H9 (cell line): ENCODE measurements around the gene TMEM204. TPM values are rescaled to one million over a fixed set of nuclear protein-coding genes. Genes with fewer than 3 reads are reported as not detected.

ENCODE experiments used
- DNase-seq: peaks from one replicate; pipeline ENCODE4 v3.0.0-alpha.2; 2017
- H2AFZ ChIP-seq: one replicate; pipeline ENCODE4 v1.6.1; 2013; ENCODE audit warnings: mild to moderate bottlenecking, low read length, control low read depth, moderate library complexity
- H2AK5ac ChIP-seq: 2 replicates; pipeline ENCODE4 v1.6.1; 2013; ENCODE audit warnings: low read length, control low read depth, mixed read lengths; ENCODE audit not compliant: insufficient read length
- H2BK120ac ChIP-seq: one replicate; pipeline ENCODE4 v1.6.1; 2013; ENCODE audit warnings: low read depth, mild to moderate bottlenecking, low read length, control low read depth, inconsistent platforms; ENCODE audit not compliant: poor library complexity, severe bottlenecking
- H2BK12ac ChIP-seq: 2 replicates; pipeline ENCODE4 v1.6.1; 2013; ENCODE audit warnings: low read length, control low read depth, mixed read lengths, low read depth; ENCODE audit not compliant: insufficient read length
- H2BK15ac ChIP-seq: 2 replicates; pipeline ENCODE4 v1.6.1; 2013; ENCODE audit warnings: low read depth, low read length, control low read depth
- H2BK20ac ChIP-seq: one replicate; pipeline ENCODE4 v1.6.1; 2013; ENCODE audit warnings: low read depth, mild to moderate bottlenecking, low read length, control low read depth, inconsistent platforms; ENCODE audit not compliant: poor library complexity, severe bottlenecking
- H2BK5ac ChIP-seq: 2 replicates; pipeline ENCODE4 v1.6.1; 2013; ENCODE audit warnings: low read length, control low read depth, mixed read lengths; ENCODE audit not compliant: insufficient read length
- H3K14ac ChIP-seq: 2 replicates; pipeline ENCODE4 v1.6.1; 2013; ENCODE audit warnings: low read length, control low read depth; ENCODE audit not compliant: insufficient read depth
- H3K18ac ChIP-seq: 2 replicates; pipeline ENCODE4 v1.6.1; 2013; ENCODE audit warnings: low read depth, mild to moderate bottlenecking, mixed read lengths, low read length, control low read depth; ENCODE audit not compliant: insufficient read length
- H3K23ac ChIP-seq: 2 replicates; pipeline ENCODE4 v1.6.1; 2013; ENCODE audit warnings: low read length, control low read depth, mixed read lengths, low read depth; ENCODE audit not compliant: insufficient read length
- H3K23me2 ChIP-seq: 2 replicates; pipeline ENCODE4 v1.6.1; 2013; ENCODE audit warnings: low read depth, mild to moderate bottlenecking, mixed read lengths, low read length, control low read depth; ENCODE audit not compliant: insufficient read length, poor library complexity, severe bottlenecking
- H3K27ac ChIP-seq: 2 replicates; pipeline ENCODE4 v1.5.1; 2013; ENCODE audit warnings: low read length, control low read depth, mixed read lengths, low read depth; ENCODE audit not compliant: insufficient read length
- H3K27me3 ChIP-seq: 2 replicates; pipeline ENCODE4 v1.6.1; 2013; ENCODE audit warnings: low read length, control low read depth, inconsistent platforms; ENCODE audit not compliant: insufficient read depth
- H3K4ac ChIP-seq: 2 replicates; pipeline ENCODE4 v1.6.1; 2013; ENCODE audit warnings: low read depth, mild to moderate bottlenecking, control low read depth, inconsistent platforms, low read length, moderate library complexity
- H3K4me1 ChIP-seq: 2 replicates; pipeline ENCODE4 v1.6.1; 2013; ENCODE audit warnings: low read length, control low read depth, inconsistent platforms; ENCODE audit not compliant: insufficient read depth
- H3K4me2 ChIP-seq: 2 replicates; pipeline ENCODE4 v1.6.1; 2013; ENCODE audit warnings: low read length, control low read depth, mixed read lengths; ENCODE audit not compliant: insufficient read length, insufficient read depth
- H3K56ac ChIP-seq: 2 replicates; pipeline ENCODE4 v1.6.1; 2013; ENCODE audit warnings: low read depth, mild to moderate bottlenecking, mixed read lengths, low read length, control low read depth; ENCODE audit not compliant: insufficient read length
- H3K79me1 ChIP-seq: 2 replicates; pipeline ENCODE4 v1.6.1; 2013; ENCODE audit warnings: low read depth, mild to moderate bottlenecking, moderate library complexity, low read length, control low read depth, inconsistent platforms; ENCODE audit not compliant: insufficient read depth, poor library complexity, severe bottlenecking
- H3K79me2 ChIP-seq: 2 replicates; pipeline ENCODE4 v1.6.1; 2013; ENCODE audit warnings: low read length, control low read depth, inconsistent platforms; ENCODE audit not compliant: insufficient read depth
- H3K9ac ChIP-seq: 2 replicates; pipeline ENCODE4 v1.6.1; 2013; ENCODE audit warnings: low read length, control low read depth, mixed read lengths; ENCODE audit not compliant: insufficient read length; ENCODE audit errors: extremely low read depth
- H3K9me3 ChIP-seq: one replicate; pipeline ENCODE4 v1.6.1; 2013; ENCODE audit warnings: low read depth, low read length, inconsistent platforms; ENCODE audit not compliant: control insufficient read depth
- H3T11ph ChIP-seq: one replicate; pipeline ENCODE4 v1.6.1; 2013; ENCODE audit warnings: mild to moderate bottlenecking, low read length, control low read depth, inconsistent platforms
- H4K20me1 ChIP-seq: one replicate; pipeline ENCODE4 v1.6.1; 2013; ENCODE audit not compliant: control insufficient read depth, insufficient read length, insufficient read depth
- H4K5ac ChIP-seq: 2 replicates; pipeline ENCODE4 v1.6.1; 2013; ENCODE audit warnings: low read depth, mild to moderate bottlenecking, mixed read lengths, low read length, control low read depth; ENCODE audit not compliant: insufficient read length
- H4K8ac ChIP-seq: replicated peaks from 2 replicates; pipeline ENCODE4 v1.6.1; 2013; ENCODE audit warnings: low read length, control low read depth, mixed read lengths, low read depth; ENCODE audit not compliant: insufficient read length
- H4K91ac ChIP-seq: 2 replicates; pipeline ENCODE4 v1.6.1; 2013; ENCODE audit warnings: low read depth, mild to moderate bottlenecking, moderate library complexity, mixed read lengths, low read length, control low read depth; ENCODE audit not compliant: insufficient read length
- H3K27ac Mint-ChIP-seq, 3 experiments: 2 replicates in 2 of 3; 3 replicates in 1 of 3; pipeline ENCODE4 v1.8.0; 2020 to 2021; ENCODE audit warnings: mixed read lengths in 3 of 3, mild to moderate bottlenecking in 1 of 3, moderate library complexity in 1 of 3
- H3K27me3 Mint-ChIP-seq: 2 replicates; pipeline ENCODE4 v1.8.0; 2021; ENCODE audit warnings: low read depth, mild to moderate bottlenecking, moderate library complexity, mixed read lengths
- H3K36me3 Mint-ChIP-seq, 3 experiments: 2 replicates in 2 of 3; 3 replicates in 1 of 3; pipeline ENCODE4 v1.8.0; 2020 to 2021; ENCODE audit warnings: low read depth in 3 of 3, mixed read lengths in 3 of 3; ENCODE audit not compliant: insufficient read depth in 1 of 3
- H3K4me1 Mint-ChIP-seq, 2 experiments: 2 replicates each; pipeline ENCODE4 v1.8.0; 2020; ENCODE audit warnings: mixed read lengths in 2 of 2
- H3K4me3 Mint-ChIP-seq, 2 experiments: 2 replicates in 1 of 2; 3 replicates in 1 of 2; pipeline ENCODE4 v1.8.0; 2020 to 2021; ENCODE audit warnings: mild to moderate bottlenecking in 2 of 2, mixed read lengths in 2 of 2, moderate library complexity in 1 of 2
- H3K9me3 Mint-ChIP-seq, 2 experiments: 2 replicates in 1 of 2; 3 replicates in 1 of 2; pipeline ENCODE4 v1.8.0; 2020; ENCODE audit warnings: mild to moderate bottlenecking in 2 of 2, mixed read lengths in 2 of 2, moderate library complexity in 1 of 2
- WGBS: extraction: QIAGEN DNeasy Blood & Tissue Kit; methylation state at CpG from one replicate; pipeline ENCODE4 v1.1.7; 2013; ENCODE audit warnings: missing lambda C conversion rate, low lambda C conversion rate, mixed read lengths; ENCODE audit not compliant: insufficient read length; ENCODE audit errors: extremely low coverage; 5-methylcytosine and 5-hydroxymethylcytosine counted together
- total RNA-seq: library from RNA; stranded (reverse); gene quantifications from 2 replicates; pipeline ENCODE4 v1.2.1, GENCODE V29; 2021
- TF ChIP-seq, protein P1 (sequence below): fragments of 200-600 bp; sonication (generic); conservative IDR thresholded peaks from 3 replicates; pipeline ENCODE4 v1.8.0; 2021; ENCODE audit warnings: antibody characterized with exemption, mild to moderate bottlenecking

Gene TMEM204
- total RNA-seq, 1 experiment from 2014 or later: not detected

DNA sequence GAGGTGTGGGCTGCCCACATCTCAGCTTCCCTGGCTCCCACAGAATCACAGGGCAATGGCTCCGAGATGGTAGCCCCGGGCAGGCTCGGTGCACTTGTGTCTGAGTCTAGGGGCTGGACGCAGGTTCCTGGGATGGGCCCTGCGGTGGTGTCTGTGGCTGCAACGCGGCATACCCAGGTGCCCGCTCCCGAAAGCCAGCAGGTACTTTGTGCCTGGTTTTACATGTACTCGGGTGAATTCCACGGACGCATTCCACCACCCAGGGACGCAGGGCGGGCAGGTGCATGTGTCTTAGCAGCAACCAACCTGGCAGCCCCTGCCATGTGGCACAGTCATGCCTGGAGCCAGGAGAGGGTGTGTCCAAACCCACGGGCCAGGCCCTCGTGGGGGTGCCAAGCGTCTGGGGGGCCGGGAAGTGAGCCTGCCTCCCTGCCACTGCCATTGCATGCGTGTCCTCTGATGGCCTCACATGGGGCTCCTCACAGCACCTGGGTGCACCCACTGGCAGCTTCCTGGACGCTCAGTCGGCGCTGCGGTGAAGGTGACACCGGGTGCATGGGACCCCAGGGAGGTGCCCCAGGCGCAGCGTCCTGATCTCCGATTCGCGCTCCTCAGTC, 4.4 kb upstream of the TMEM204 start:
- Histone ChIP-seq H3K18ac (no peak overlapping the region), H3K9me3 (no peaks in the 10 kb centered on the region), H2BK15ac (no peak overlapping the region), H2BK12ac (no peak overlapping the region), H2BK5ac (no peak overlapping the region), H3K79me2 (no peaks in the 10 kb centered on the region), H2BK20ac (no peak overlapping the region), H3K4ac (no peak overlapping the region), H3K23me2 (no peaks in the 10 kb centered on the region), H3K27me3 (no peaks in the 10 kb centered on the region), H3K4me2 (no peak overlapping the region), H3K14ac (no peak overlapping the region), H2BK120ac (no peak overlapping the region), H4K8ac (no peak overlapping the region), H3K23ac (no peak overlapping the region), H2AK5ac (no peak overlapping the region), H4K20me1 (no peaks in the 10 kb centered on the region), H3K79me1 (no peaks in the 10 kb centered on the region), H3T11ph (no peak overlapping the region), H3K4me1 (no peaks in the 10 kb centered on the region), H3K56ac (no peak overlapping the region), H4K5ac (no peak overlapping the region), H4K91ac (no peak overlapping the region), H2AFZ (no peak overlapping the region), H3K9ac (no peak overlapping the region), H3K27ac (no peak overlapping the region)
- H3K4me1 Mint-ChIP-seq: no peaks in the 10 kb centered on the region; a peak in 1 of 4 replicates
- H3K9me3 Mint-ChIP-seq: no peaks in the 10 kb centered on the region
- H3K27me3 Mint-ChIP-seq: no peaks in the 10 kb centered on the region
- TF ChIP-seq, protein P1, sequence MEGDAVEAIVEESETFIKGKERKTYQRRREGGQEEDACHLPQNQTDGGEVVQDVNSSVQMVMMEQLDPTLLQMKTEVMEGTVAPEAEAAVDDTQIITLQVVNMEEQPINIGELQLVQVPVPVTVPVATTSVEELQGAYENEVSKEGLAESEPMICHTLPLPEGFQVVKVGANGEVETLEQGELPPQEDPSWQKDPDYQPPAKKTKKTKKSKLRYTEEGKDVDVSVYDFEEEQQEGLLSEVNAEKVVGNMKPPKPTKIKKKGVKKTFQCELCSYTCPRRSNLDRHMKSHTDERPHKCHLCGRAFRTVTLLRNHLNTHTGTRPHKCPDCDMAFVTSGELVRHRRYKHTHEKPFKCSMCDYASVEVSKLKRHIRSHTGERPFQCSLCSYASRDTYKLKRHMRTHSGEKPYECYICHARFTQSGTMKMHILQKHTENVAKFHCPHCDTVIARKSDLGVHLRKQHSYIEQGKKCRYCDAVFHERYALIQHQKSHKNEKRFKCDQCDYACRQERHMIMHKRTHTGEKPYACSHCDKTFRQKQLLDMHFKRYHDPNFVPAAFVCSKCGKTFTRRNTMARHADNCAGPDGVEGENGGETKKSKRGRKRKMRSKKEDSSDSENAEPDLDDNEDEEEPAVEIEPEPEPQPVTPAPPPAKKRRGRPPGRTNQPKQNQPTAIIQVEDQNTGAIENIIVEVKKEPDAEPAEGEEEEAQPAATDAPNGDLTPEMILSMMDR: no peak
- WGBS: no CpG with 5 or more reads among the region's 29 CpGs
- H3K4me3 Mint-ChIP-seq: no peak overlapping the region
- peak overlapping the region in 2 of 3 experiments; percentile 57 to 92; a peak in 3 of 7 replicates for H3K27ac Mint-ChIP-seq
- DNase-seq: no peak
- peaks cover 0 to under 1% (median 0%) of the 10 kb centered on the region in 3 experiments; a peak in 1 of 7 replicates for H3K36me3 Mint-ChIP-seq
